Liver (tissue), 9 donors: ENCODE measurements around the gene TGFBI. TPM values are rescaled to one million over a fixed set of nuclear protein-coding genes. Genes with fewer than 3 reads are reported as not detected.

Experiments used
- DNase-seq: peaks from one replicate; pipeline ENCODE4 v3.0.0-alpha.2; 2017; ENCODE audit warnings: low spot score
- H3K27ac ChIP-seq, 2 donors: one replicate each; pipeline ENCODE4 v1.7.0; 2013; ENCODE audit warnings: inconsistent platforms in 2 of 2, low read length in 2 of 2, control low read depth in 1 of 2, low read depth in 1 of 2, mild to moderate bottlenecking in 1 of 2
- H3K27me3 ChIP-seq, 4 donors: one replicate each; pipeline versions ENCODE4 v1.6.1 to v1.7.0; 2013; ENCODE audit warnings: low read length in 3 of 4, inconsistent platforms in 1 of 4, mild to moderate bottlenecking in 1 of 4, moderate library complexity in 1 of 4; ENCODE audit not compliant: control insufficient read depth in 4 of 4, insufficient read depth in 4 of 4
- H3K36me3 ChIP-seq, 4 donors: one replicate each; pipeline versions ENCODE4 v1.6.1 to v1.7.0; 2013; ENCODE audit warnings: low read length in 3 of 4, mild to moderate bottlenecking in 3 of 4, low read depth in 1 of 4, moderate library complexity in 1 of 4; ENCODE audit not compliant: control insufficient read depth in 4 of 4, insufficient read depth in 3 of 4
- H3K4me1 ChIP-seq, 4 donors: one replicate each; pipeline versions ENCODE4 v1.6.1 to v1.7.0; 2013; ENCODE audit warnings: low read length in 3 of 4, mild to moderate bottlenecking in 3 of 4, moderate library complexity in 1 of 4; ENCODE audit not compliant: control insufficient read depth in 4 of 4, insufficient read depth in 4 of 4
- H3K4me3 ChIP-seq, 3 donors: one replicate each; pipeline versions ENCODE4 v1.6.1 to v1.7.0; 2013; ENCODE audit warnings: low read length in 3 of 3, control low read depth in 1 of 3, low read depth in 1 of 3, mild to moderate bottlenecking in 1 of 3
- H3K9ac ChIP-seq, 2 donors: one replicate each; pipeline ENCODE4 v1.7.0; 2013; ENCODE audit warnings: low read length in 2 of 2, mild to moderate bottlenecking in 2 of 2, moderate library complexity in 2 of 2, control low read depth in 1 of 2, low read depth in 1 of 2
- H3K9me3 ChIP-seq, 4 donors: one replicate each; pipeline versions ENCODE4 v1.6.1 to v1.7.0; 2013; ENCODE audit warnings: low read length in 3 of 4; ENCODE audit not compliant: control insufficient read depth in 4 of 4
- EGR1 ChIP-seq, 2 donors: IDR thresholded peaks; 2 replicates each; pipeline ENCODE4 v1.6.1; 2016 to 2018; ENCODE audit warnings: antibody characterized with exemption in 2 of 2, low read depth in 2 of 2
- FOXA1 ChIP-seq: IDR thresholded peaks from 2 replicates; pipeline ENCODE4 v1.6.1; 2016; ENCODE audit warnings: antibody characterized with exemption
- FOXA2 ChIP-seq: IDR thresholded peaks from 2 replicates; pipeline ENCODE4 v1.6.1; 2016; ENCODE audit warnings: antibody characterized with exemption
- GABPA ChIP-seq, 2 donors: IDR thresholded peaks in 1 of 2; conservative IDR thresholded peaks in 1 of 2; 2 replicates each; pipeline ENCODE4 v1.6.1; 2016; ENCODE audit warnings: antibody characterized with exemption in 2 of 2, mild to moderate bottlenecking in 1 of 2, moderate library complexity in 1 of 2
- HNF4A ChIP-seq, 2 donors: conservative IDR thresholded peaks; 2 replicates each; pipeline ENCODE4 v1.6.1; 2016; ENCODE audit warnings: antibody characterized with exemption in 2 of 2, mild to moderate bottlenecking in 2 of 2
- HNF4G ChIP-seq: IDR thresholded peaks from 2 replicates; pipeline ENCODE4 v1.6.1; 2016; ENCODE audit warnings: antibody characterized with exemption
- JUND ChIP-seq, 2 donors: IDR thresholded peaks; 2 replicates each; pipeline ENCODE4 v1.6.1; 2016; ENCODE audit warnings: antibody characterized with exemption in 2 of 2
- NR2F2 ChIP-seq: IDR thresholded peaks from 2 replicates; pipeline ENCODE4 v1.6.1; 2016; ENCODE audit warnings: antibody characterized with exemption
- RAD21 ChIP-seq, 2 donors: IDR thresholded peaks; 2 replicates each; pipeline ENCODE4 v1.6.1; 2016; ENCODE audit warnings: antibody characterized with exemption in 2 of 2, mild to moderate bottlenecking in 2 of 2
- RXRA ChIP-seq, 2 donors: IDR thresholded peaks; 2 replicates each; pipeline ENCODE4 v1.6.1; 2017 to 2018; ENCODE audit warnings: antibody characterized with exemption in 2 of 2, mild to moderate bottlenecking in 1 of 2
- SP1 ChIP-seq: IDR thresholded peaks from 2 replicates; pipeline ENCODE4 v1.6.1; 2018; ENCODE audit warnings: antibody characterized with exemption, mild to moderate bottlenecking
- TAF1 ChIP-seq: conservative IDR thresholded peaks from 2 replicates; pipeline ENCODE4 v1.6.1; 2016; ENCODE audit warnings: antibody characterized with exemption, mild to moderate bottlenecking
- YY1 ChIP-seq: IDR thresholded peaks from 2 replicates; pipeline ENCODE4 v1.6.1; 2016; ENCODE audit warnings: antibody characterized with exemption, mild to moderate bottlenecking
- WGBS: extraction: QIAGEN DNeasy Blood & Tissue Kit; methylation state at CpG from one replicate; pipeline ENCODE4 v1.1.7; 2013; 5-methylcytosine and 5-hydroxymethylcytosine counted together
- polyA plus RNA-seq, 2 donors: library from polyadenylated mRNA; stranded (reverse) in 1 of 2; unstranded in 1 of 2; fragments of 200-250 nt in 1 of 2; fragments of >200 nt in 1 of 2; fragmentation: Nextera tagmentation in 1 of 2; extraction: Ambion mirVana in 1 of 2; gene quantifications; one replicate each; pipeline versions ENCODE4 v1.2.1 to v1.2.3, GENCODE V29; 2013 to 2015
- total RNA-seq, 2 donors: library from RNA; depleted of rRNA; stranded (reverse); fragments of >200 nt; gene quantifications; one replicate each; pipeline ENCODE4 v1.2.3, GENCODE V29; 2014
- TF ChIP-seq, protein P1 (sequence below): IDR thresholded peaks from 2 replicates; pipeline ENCODE4 v1.6.1; 2016; ENCODE audit warnings: antibody characterized with exemption, mild to moderate bottlenecking
- TF ChIP-seq, protein P2 (sequence below): IDR thresholded peaks from 2 replicates; pipeline ENCODE4 v1.6.1; 2016; ENCODE audit warnings: antibody characterized with exemption
- TF ChIP-seq, protein P3 (sequence below): fragments of 150-350 bp; IDR thresholded peaks from 2 replicates; pipeline ENCODE4 v1.5.1; 2017; ENCODE audit warnings: improper control_type of control experiment, low read depth, low read length; ENCODE audit not compliant: missing input control
- TF ChIP-seq, protein P4 (sequence below): IDR thresholded peaks from 2 replicates; pipeline ENCODE4 v1.6.1; 2016; ENCODE audit warnings: antibody characterized with exemption
- TF ChIP-seq, protein P5 (sequence below): IDR thresholded peaks from 2 replicates; pipeline ENCODE4 v1.6.1; 2016; ENCODE audit warnings: antibody characterized with exemption
- donor health status: healthy.
- donor health status: healthy.
- donor health status: healthy.
- donor health status: healthy.
- donor health status: healthy.

Gene TGFBI
- total and polyA plus RNA-seq, 4 donors, result 33.7 to 144 (median 44.1) TPM

DNA sequence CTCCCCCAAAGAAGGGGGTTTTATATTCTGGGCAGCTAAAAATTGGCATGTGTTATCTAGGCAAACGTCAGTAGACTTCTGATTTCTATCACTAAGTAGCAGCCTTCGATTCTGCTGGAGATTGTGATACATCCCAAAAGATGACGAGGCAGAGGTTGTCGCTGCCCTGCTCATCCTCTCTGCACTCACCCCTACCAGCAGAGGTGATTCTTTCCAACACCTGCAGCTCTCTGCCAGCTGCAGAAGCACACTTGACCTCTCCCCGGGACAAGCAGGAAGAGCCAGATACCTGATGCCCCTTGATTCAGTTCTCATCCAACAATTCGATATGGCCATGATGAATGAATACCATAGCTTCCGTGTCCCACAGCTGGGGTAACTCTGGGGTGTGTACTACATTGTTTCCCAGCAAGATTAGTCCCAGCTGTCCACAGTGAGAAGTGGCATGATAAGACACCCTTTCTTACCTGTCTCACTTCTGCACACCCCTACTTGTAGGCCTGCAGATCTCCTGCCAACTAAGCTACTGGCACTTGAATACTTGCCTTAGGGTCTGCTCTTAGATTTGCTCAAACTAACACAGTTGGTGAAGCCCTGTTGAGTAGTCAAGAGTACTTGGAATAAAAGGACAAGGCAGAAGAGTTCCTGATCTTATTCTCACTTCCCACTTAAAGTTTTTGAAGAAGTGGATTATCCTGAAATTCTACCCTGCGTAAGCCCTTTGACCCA is 66.3 kb downstream of the TGFBI start:
- Histone ChIP-seq H3K4me1 (peaks cover 8 to 36% (median 13%) of the 10 kb centered on the region in 4 donors), H3K9ac (peak overlapping the region; percentile 33 to 39), H3K27ac (peak overlapping the region; percentile 93 to 94), H3K9me3 (no peaks in the 10 kb centered on the region), H3K27me3 (no peaks in the 10 kb centered on the region), H3K4me3 (no peak overlapping the region), H3K36me3 (no peaks in the 10 kb centered on the region)
- TF ChIP-seq EGR1 (IDR thresholded peaks at IDR 0.05; ENCODE audit: low read depth in 2 of 2), result no peak
- TF ChIP-seq SP1, result no peak
- no peak for TF ChIP-seq HNF4G
- TF ChIP-seq GABPA (IDR thresholded peaks at IDR 0.05 in 1 of 2, conservative IDR thresholded peaks at IDR 0.05 in 1 of 2), result no peak
- no peak for TF ChIP-seq TAF1
- TF ChIP-seq NR2F2, result no peak
- TF ChIP-seq FOXA1, result no peak
- no peak for TF ChIP-seq FOXA2
- TF ChIP-seq, protein P1, sequence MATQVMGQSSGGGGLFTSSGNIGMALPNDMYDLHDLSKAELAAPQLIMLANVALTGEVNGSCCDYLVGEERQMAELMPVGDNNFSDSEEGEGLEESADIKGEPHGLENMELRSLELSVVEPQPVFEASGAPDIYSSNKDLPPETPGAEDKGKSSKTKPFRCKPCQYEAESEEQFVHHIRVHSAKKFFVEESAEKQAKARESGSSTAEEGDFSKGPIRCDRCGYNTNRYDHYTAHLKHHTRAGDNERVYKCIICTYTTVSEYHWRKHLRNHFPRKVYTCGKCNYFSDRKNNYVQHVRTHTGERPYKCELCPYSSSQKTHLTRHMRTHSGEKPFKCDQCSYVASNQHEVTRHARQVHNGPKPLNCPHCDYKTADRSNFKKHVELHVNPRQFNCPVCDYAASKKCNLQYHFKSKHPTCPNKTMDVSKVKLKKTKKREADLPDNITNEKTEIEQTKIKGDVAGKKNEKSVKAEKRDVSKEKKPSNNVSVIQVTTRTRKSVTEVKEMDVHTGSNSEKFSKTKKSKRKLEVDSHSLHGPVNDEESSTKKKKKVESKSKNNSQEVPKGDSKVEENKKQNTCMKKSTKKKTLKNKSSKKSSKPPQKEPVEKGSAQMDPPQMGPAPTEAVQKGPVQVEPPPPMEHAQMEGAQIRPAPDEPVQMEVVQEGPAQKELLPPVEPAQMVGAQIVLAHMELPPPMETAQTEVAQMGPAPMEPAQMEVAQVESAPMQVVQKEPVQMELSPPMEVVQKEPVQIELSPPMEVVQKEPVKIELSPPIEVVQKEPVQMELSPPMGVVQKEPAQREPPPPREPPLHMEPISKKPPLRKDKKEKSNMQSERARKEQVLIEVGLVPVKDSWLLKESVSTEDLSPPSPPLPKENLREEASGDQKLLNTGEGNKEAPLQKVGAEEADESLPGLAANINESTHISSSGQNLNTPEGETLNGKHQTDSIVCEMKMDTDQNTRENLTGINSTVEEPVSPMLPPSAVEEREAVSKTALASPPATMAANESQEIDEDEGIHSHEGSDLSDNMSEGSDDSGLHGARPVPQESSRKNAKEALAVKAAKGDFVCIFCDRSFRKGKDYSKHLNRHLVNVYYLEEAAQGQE, result no peak
- TF ChIP-seq, protein P2, sequence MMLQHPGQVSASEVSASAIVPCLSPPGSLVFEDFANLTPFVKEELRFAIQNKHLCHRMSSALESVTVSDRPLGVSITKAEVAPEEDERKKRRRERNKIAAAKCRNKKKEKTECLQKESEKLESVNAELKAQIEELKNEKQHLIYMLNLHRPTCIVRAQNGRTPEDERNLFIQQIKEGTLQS, result no peak
- no peak for TF ChIP-seq RAD21 (IDR thresholded peaks at IDR 0.05)
- no peak for TF ChIP-seq RXRA (IDR thresholded peaks at IDR 0.05)
- no peak for TF ChIP-seq YY1
- TF ChIP-seq, protein P3, sequence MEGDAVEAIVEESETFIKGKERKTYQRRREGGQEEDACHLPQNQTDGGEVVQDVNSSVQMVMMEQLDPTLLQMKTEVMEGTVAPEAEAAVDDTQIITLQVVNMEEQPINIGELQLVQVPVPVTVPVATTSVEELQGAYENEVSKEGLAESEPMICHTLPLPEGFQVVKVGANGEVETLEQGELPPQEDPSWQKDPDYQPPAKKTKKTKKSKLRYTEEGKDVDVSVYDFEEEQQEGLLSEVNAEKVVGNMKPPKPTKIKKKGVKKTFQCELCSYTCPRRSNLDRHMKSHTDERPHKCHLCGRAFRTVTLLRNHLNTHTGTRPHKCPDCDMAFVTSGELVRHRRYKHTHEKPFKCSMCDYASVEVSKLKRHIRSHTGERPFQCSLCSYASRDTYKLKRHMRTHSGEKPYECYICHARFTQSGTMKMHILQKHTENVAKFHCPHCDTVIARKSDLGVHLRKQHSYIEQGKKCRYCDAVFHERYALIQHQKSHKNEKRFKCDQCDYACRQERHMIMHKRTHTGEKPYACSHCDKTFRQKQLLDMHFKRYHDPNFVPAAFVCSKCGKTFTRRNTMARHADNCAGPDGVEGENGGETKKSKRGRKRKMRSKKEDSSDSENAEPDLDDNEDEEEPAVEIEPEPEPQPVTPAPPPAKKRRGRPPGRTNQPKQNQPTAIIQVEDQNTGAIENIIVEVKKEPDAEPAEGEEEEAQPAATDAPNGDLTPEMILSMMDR, result no peak
- TF ChIP-seq HNF4A (conservative IDR thresholded peaks at IDR 0.05), result no peak
- TF ChIP-seq, protein P4, sequence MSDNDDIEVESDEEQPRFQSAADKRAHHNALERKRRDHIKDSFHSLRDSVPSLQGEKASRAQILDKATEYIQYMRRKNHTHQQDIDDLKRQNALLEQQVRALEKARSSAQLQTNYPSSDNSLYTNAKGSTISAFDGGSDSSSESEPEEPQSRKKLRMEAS, result no peak
- no peak for TF ChIP-seq JUND (IDR thresholded peaks at IDR 0.05)
- TF ChIP-seq, protein P5, sequence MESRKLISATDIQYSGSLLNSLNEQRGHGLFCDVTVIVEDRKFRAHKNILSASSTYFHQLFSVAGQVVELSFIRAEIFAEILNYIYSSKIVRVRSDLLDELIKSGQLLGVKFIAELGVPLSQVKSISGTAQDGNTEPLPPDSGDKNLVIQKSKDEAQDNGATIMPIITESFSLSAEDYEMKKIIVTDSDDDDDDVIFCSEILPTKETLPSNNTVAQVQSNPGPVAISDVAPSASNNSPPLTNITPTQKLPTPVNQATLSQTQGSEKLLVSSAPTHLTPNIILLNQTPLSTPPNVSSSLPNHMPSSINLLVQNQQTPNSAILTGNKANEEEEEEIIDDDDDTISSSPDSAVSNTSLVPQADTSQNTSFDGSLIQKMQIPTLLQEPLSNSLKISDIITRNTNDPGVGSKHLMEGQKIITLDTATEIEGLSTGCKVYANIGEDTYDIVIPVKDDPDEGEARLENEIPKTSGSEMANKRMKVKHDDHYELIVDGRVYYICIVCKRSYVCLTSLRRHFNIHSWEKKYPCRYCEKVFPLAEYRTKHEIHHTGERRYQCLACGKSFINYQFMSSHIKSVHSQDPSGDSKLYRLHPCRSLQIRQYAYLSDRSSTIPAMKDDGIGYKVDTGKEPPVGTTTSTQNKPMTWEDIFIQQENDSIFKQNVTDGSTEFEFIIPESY, result no peak
- 41% methylated on average over 8 of the region's 8 CpGs for whole genome bisulfite sequencing
- DNase-seq, result no peak
